Midbrain (tissue), 1 donor: ENCODE measurements around the gene ROPN1B.

Experiments
- DNase-seq: peaks from one replicate; lab custom pipeline; 2025; lab: John Stamatoyannopoulos, UW

Gene ROPN1B

DNA sequence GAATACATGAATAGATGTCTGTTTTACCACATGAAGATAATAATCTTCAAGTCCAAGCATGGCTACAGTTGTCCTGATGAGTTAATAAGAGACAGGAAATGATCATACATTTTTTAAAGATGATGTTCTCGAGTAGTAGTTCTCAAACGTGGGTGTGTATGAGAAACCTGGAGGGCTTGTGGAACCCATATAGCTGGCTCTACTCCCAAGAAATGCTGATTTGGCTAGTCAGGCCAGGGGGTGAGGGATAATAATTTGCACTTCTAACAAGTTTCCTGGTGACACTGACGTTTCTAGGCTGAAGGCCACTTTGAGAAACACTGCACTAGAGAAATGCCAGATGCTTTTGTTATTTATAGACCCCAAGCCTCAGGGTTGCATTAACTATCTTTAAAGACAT is 37.0 kb downstream of the ROPN1B start:
- DNase-seq, result no peak

DNA sequence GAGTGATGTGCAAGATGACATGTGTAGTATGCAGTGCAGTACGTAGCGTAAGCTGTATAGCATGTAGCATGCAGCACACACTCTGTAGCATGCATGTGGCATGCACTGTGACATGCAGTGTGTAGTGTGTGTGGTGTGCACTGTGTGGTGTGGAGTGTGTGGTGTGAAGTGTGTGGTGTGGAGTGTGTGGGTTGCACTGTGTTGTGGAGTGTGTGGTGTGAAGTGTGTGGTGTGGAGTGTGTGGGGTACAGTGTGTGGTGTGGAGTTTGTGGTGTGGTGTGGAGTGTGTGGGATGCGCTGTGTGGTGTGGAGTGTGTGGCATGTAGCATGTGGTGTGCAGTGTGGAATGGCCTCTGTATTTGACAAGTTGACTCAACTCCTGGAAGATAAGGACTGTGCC is 39.2 kb downstream of the ROPN1B start:
- DNase-seq, result no peak

DNA sequence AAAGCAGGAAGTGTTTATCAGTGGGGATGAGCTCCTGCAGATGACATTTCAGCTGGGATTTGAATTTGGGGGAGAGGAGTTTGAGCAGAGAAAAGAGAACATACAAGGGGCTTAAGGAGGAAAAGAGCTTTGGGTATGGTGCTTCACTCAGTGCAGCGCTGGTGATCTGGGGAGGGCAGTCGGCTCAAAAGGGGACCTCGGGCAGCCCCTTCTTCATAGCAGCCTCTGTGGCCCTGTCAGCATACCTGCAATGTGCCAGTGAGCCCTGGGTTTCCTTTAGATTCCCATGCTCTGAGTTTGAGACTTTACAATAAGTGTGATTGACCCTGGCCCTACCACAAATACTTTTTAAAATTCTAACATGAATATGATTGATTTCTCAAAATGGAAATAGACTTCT is 40.2 kb downstream of the ROPN1B start:
- DNase-seq, result no peak

DNA sequence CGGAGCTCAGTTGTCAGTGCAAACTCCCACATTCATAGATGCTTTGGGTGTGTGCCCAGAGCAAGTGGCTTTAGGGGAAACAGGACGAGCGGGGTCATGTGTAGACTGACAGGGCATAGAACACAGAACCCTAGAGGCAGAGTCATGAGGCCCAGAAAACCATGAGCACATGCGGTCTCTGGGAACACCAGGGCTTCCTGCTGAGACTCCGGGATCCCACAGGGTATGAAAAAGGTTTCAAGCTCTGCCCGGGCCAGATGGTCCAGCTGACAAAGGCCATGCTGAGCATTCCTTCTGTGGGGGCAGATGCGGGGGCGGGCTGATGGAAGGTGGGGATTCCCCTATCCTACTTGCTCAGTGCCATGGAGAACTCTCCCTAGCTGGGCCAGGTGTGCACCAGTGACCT is 44.8 kb downstream of the ROPN1B start:
- DNase-seq, result no peak

DNA sequence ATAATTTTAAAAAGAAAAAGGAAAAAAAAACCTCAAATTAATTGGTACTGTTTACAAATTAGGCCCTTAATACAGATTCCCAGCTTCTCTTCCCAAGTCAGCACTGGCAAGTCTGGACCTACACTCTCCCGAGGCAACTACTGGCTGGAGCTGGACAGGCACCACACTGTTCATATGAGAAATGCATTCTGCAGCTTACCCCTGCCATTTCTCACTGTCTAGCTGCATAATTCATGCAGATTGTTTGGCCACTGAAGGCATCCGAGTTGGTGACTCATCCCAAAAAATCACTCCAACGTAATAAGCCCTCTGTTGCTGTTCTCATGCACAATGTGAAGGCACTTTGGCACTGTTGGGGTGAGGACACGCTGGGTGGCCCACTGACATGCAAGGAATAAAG is 45.3 kb downstream of the ROPN1B start:
- no peak for DNase-seq

DNA sequence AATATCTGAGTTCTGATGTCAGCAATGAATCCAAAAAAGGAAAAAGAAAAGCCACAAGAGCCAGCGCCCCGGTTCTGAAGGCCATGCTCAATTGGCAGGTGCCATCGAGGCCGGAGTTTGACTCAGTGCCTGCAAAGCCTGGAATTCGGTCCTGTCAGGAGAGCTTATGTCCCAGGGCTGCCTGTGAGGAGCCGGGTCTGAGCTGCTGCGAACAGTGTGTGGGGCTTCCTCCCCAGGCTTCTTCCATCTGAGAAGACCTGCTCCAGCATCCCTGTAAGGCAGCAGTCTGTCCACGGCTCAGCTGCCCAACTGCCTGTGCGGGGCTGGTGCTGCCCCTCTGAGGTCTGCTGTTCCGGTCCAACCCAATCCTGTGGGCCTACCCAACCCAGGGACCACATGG is 46.1 kb downstream of the ROPN1B start:
- no peak for DNase-seq

DNA sequence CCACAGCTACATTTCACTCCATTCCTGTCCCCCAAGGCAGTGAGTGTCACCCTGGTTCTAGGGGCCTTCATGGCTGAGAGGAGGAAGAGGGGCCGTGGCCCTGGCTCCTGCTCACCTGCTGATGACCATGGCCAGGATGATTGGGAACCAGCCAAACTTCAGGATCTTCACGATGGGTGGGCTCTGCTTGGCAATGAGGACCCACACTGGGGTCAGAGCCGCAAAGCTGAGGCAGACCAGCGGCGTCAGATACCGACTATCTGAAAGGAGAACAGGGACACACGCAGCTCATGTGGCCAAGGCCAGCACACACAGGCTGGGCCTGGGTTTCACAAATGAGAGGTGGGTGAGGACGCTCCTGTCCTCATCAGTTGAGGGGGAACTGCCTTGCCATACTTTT is 47.6 kb downstream of the ROPN1B start:
- no peak for DNase-seq

DNA sequence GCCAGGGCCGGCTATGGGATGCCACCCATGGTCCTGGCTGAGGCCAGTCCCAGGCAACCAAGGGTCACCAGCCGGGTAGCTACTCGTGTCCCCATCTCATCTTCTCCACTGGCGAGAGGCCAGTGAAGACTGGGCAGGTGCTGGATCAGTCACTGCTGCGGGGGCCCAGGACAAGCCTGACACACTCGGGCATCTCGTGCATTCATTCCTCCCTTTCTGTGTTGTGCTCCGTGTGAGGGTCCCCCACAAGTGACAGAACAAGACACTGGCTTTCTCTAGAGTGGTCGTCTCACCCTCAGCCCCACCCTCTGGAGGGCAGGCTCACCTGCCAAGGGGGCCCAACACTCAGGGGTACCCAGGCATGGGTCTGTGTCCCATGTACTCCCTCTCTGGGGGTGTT is 48.4 kb downstream of the ROPN1B start:
- no peak for DNase-seq

DNA sequence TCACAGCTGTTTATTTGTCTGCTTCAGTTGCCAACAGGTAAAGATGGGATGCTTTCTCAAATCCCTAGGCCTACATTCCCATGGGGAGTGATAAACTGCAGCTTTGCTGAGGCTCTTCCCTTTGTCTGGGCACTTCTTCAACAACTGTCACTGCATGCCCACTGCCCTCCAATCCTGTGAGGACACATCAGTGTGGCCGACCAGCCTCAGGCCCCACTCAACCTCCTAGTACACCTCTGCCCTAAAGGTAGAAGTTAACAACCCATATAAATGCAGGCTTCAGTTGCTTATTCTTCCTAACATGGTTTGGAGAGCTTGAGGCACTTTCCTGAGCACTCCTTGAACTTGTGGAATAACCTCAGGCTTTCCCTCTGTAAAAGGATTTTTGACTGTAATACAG is 49.6 kb downstream of the ROPN1B start:
- no peak for DNase-seq

DNA sequence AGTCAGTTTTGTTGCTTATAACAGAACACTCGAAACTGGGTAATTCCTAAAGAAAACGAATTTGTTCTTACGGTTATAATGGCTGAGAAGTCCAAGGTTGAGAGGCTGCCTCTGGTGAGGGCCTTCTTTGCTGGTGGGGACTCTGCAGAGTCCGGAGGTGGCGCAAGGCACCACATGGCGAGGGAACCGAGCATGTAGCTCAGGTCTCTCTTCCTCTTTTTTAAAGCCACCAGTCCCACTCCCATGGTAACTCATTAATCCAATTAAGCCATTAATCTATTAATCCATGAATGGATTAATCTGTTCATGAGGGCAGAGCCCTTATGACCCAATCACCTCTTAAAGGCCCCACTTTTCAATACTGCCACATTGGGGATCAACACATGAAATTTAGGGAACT is 50.0 kb downstream of the ROPN1B start:
- no peak for DNase-seq

DNA sequence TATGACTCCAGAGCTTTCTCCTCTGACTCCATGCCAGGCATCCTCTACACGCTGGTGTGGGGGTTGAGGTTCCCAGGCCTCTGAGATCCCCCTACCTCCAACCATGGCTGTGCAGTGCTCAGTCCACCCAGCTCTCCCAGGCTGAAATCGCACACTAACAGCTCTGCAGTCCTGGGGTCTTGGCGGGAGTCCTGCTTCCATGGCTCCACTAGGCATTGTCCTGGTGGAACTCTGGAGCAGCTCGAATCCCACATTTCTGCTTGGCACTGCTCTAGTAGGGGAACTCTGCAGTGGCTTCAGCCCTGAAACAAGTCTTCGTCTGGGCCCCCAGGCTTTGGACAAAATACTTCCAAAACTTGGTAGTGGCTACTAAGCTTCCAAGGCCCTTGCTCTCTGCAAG is 50.7 kb downstream of the ROPN1B start:
- no peak for DNase-seq

DNA sequence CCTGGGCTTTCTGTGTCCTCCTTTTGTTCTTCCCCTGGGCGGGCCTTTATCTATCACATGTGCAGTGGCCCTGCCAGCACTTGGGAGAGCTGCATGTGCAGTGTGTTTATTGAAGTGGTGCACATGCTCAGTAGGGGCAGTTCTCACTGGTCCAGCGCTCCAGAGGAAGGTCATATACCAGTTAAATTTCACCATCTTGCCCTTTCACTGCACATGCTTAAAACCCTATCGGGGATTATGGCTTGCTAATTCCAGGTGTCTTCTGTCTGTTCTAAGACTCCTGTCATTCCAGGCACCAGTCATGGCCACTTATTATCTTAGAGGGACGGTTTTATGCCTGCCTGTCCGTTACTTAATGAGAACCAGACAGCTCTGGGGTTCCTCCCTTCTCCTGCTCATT is 52.2 kb downstream of the ROPN1B start:
- no peak for DNase-seq

DNA sequence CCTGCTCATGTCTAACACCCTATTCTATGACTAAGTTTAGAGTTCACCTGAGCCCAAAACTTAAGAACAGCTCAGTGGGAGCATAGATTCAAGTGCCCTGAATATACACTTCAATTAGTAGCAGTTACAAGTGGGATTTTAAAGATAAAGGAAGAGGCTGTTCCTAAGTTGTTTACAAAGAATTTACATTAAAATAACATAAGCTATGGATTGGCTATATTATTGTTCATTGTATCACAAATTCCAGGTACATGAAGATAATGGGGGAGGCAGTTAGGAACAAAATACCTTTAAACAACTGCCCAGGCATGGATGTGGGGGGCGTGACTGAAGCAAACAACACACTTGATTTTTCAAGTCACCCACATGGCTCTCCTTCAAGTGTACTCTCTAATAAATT is 52.7 kb downstream of the ROPN1B start:
- DNase-seq, result no peak

DNA sequence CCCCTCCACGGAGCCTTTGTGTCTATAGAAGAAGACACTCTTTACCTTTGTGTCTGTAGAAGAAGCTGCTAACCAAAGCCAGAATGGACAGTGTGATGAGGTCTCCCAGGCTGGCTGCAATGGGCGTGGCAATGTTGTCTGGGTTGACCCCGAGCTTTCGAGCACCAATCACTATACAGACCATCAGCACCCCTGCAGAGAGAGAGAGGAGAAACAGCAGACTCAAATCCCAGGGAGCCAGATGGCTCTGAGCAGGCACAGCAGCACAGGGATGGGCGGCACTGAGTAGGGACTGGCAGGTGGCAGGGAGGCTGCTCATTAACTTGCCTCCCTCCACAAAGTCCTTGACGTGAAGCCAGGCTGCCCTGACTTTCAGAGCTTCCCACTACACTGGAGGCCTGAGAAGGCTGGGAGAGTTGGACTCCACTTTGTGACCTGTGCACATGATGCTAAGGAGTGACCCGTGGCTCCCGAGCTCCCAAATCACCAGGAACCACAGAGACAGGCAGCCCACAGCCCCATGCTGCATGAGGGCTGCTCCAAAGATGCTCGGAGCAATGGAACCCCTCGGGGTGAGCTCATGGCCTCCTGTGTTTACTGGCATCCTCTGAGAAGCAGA is 53.9 kb downstream of the ROPN1B start:
- no peak for DNase-seq

DNA sequence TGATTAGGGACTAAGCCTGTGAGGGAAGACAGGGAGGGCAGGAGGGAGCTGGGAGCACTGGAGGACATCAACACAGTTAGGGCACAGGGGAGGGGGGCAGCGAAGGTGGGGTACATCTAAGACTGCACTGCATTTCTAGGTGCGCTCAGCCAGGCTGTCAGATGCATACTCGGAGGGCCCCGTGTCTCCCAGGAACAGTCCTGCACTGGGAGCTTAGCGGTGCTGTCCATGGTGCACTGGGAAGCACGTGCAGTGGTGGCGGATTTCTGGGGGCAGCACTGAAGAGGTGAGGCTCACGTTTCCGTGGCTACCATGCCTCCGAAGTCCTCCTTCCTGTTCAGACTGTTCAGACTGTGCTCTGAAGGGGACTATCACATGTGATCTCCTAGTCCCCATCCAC is 54.4 kb downstream of the ROPN1B start:
- no peak for DNase-seq

DNA sequence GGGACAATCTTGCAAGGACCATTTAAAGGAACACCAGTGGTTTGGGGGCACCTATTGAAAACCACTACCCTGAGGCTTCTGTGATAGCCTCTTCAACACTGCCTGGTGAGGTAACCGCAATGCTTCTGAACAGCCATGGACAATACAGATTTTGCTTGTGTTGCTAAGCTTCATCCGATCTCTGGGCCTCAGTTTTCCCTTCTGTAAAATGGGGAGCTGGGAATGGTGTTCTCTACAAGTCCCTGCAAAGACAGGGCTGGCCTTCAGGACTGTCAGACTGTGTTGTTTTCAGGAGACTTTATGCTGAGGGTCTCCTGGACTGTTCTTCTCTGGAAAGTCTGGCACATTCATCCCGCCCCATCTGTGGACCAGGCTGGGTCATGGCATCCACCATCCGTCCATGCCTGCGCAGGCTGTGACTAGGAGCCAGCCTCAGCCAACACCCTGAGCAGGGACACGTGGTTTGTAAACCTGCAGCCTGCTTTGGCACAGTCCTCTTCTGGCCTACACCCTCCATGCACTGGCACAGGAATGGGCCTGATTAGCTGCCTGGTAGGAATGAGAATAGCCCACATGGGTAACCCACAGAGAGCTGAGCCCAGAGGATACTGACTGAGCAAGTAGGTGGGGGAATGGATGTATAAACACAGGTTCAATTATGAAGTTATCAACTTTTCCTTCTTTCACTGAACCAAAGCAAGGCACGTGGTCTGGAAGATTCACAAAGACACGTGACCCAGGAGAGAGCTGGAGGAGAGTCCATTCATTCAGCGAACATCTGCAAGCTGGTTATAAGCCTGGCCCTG is 55.3 kb downstream of the ROPN1B start:
- DNase-seq, result no peak

DNA sequence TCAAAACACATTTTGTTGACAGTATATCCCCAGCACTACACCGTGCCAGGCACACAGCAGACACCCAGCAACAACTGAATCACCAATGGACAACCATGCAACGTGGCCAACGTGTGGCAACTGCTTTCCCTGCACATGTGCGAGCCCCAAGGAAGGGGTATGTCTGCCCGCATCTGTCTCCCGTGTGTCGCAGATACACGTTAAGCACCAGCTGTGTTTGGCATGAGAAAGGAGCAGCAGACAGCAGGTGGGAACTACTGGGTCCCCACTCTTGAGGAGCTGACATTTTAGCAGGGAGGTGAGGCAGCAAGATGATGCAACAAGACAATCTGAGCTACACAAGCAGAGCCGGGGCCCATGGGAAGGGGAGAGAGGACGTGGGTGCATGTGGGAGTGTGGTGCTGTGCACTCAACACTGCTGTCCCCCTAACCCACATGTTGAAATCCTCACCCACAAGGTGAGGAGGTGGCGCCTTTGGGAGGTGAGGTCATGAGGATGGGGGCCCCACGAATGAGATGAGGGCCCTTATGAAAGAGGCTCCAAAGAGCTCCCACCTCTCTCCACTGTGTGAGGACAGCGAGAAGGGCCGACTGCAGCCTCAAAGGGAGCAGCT is 56.2 kb downstream of the ROPN1B start:
- DNase-seq, result no peak

DNA sequence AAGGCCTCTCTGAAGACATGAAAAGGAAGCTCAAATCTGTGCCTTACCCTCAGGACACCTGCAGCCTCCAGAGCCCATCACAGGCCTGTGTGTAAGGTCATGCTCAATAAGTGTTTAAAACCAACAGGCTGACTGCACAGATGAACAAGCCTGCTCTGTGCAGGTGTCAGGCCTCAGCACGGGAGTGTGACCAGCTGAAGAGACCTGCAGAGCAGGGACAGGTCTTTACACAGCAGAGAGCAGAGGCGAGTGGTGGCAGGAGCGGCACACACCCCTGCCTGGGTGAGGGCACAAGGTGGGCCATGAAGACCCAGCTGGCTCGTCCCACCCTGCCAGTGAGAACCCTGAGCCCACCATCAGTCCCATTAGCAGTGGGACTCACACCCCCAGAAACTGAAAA is 56.9 kb downstream of the ROPN1B start:
- DNase-seq, result no peak

DNA sequence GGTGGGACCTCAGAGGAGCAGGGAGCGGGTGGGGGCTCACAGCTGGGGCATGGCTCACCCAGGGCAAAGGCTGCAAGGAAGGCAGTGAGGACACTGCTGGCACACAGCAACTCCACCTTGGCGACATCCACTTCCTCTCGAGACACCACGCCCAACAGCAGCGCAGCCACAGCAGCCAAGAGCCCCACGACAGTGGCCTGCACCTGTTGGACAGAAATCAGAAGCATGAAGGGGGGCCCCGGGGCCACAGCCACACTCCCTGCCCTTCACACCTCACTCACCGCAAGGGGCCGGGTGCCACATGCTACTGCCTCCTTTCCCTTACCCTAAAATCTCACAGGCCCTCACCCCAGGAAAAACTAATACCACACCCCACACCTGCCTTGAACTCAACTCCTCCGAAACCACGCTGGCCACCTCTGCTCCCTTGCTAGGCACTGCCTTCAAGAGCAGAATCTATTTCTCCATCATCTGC is 57.3 kb downstream of the ROPN1B start:
- DNase-seq, result no peak

DNA sequence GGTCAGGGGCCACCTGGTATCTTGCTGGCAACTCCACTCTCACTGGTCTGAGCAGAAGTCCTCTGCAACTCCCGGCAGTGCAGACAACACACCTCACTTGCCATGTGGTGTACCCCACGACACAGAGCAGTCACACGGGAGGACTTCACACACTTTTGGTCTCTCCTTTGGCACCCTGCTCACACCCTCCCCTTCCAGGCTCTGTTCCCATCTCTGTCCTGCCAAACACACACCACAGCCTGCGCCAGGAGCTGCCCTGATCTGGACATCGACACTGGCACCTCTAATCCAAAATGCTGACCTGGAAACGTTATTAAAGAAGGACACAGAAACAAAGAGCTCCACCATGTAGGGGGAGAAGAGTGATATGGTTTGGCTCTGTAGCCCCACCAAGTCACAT is 57.8 kb downstream of the ROPN1B start:
- no peak for DNase-seq

DNA sequence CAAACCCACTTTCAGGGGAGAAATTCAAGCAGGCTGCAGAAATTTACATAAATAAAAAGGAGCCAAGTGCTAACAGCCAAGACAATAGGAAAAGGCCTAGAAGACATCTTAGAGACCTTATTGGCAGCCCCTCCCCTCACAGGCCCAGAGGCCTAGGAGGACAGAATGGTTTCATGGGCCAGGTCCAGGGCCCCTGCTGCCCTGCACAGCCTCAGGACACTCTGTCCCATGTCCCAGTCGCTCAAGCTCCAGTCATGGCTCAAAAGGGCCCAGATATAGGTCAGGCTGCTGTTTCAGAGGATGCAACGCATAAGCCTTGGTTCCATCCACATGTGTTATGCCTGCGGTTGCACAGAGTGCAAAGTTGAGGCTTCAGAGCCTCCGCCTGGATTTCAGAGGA is 59.1 kb downstream of the ROPN1B start:
- no peak for DNase-seq

DNA sequence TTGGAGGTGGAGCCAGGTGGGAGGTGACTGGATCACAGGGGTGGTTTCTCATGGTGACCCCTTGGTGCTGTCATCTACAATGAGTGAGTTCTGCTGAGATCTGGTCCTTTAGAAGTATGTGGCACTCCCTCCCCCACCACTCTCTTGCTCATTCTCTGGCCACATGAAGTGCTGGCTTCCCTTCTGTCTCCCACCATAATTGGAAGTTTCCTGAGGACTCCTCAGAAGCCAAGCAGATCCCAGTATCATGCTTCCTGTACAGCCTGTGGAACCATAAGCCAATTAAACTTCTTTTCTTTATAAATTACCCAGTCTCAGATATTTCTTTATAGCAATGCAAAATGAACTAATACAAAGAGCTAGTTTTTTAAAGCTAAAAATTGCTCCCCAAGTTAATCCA is 60.3 kb downstream of the ROPN1B start:
- DNase-seq, result no peak

DNA sequence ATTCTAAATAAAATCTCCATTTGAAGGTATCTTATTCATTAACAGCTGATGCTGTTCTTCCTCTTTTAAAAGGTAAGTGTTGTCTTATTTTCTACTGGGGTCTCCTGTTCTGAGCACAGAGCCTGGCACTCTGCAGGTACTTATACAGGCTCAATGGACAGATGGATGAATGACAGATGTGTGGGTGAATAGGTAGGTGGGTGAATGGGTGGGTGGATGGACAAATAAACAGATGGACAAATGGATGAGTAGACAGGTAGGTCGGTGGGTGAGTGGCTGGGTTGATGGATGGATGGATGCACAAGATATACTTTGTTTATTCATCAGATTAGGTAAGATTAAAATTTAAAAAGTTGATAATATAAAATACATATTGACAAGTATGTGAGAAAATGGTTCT is 61.5 kb downstream of the ROPN1B start:
- DNase-seq, result no peak
